Measurements from ENCODE around the gene EFNB1. TPM values are rescaled to one million over a fixed set of nuclear protein-coding genes. Genes with fewer than 3 reads are reported as not detected.

EFNB1 gene
- total RNA-seq, 2 experiments from 2014 or later: 1.8 to 1.9 TPM

- no peak overlapping the region for H3K27ac ChIP-seq (ENCODE audit: low read depth, low read length, poor library complexity, severe bottlenecking)
- H3K9me2 ChIP-seq (ENCODE audit: insufficient read depth, low read length): no peaks in the 10 kb centered on the region
- no peaks in the 10 kb centered on the region for H3K9me3 ChIP-seq (ENCODE audit: low read length)
- BruUV-seq (replicated peaks): no TSS peak
- H3K4me1 ChIP-seq (ENCODE audit: insufficient read depth, low read length, poor library complexity, severe bottlenecking): no peaks in the 10 kb centered on the region
- intact Hi-C loops (cut with micrococcal nuclease; ENCODE audit: unreplicated experiment): no loop called here
- no peaks in the 10 kb centered on the region for H3K36me3 ChIP-seq (ENCODE audit: insufficient read depth, low read length)
- CTCF ChIA-PET (ENCODE audit: unreplicated experiment): no interaction called here
- TF ChIP-seq CTCF (conservative IDR thresholded peaks at IDR 0.05; ENCODE audit: low read length) (no peak), EZH2phosphoT487 (IDR thresholded peaks at IDR 0.05; ENCODE audit: borderline replicate concordance, low read depth, low read length) (no peak)
- H3K4me3 ChIP-seq (ENCODE audit: low read depth, low read length, poor library complexity, severe bottlenecking): no peak overlapping the region
- H2AFZ ChIP-seq (ENCODE audit: low read length): no peak overlapping the region
- POLR2A ChIA-PET: no interaction called here
- no peaks in the 10 kb centered on the region for H3K79me2 ChIP-seq (ENCODE audit: insufficient read depth, low read depth, low read length)
- no peaks in the 10 kb centered on the region for H4K20me1 ChIP-seq (ENCODE audit: insufficient read depth, low read length)
- H3K4me2 ChIP-seq (ENCODE audit: low read length): no peak overlapping the region
- DNase-seq (ENCODE audit: low spot score): no peak
Measured at GRCh38 chrX:68842351-68842750, 13.5 kb downstream of the EFNB1 start.

GRCh38 chrX:68842781-68843581 lies 14.2 kb downstream of the EFNB1 start:
- Histone ChIP-seq H3K9me3 (ENCODE audit: low read length) (no peaks in the 10 kb centered on the region), H2AFZ (ENCODE audit: low read length) (no peak overlapping the region), H3K36me3 (ENCODE audit: insufficient read depth, low read length) (no peaks in the 10 kb centered on the region), H3K4me1 (ENCODE audit: insufficient read depth, low read length, poor library complexity, severe bottlenecking) (no peaks in the 10 kb centered on the region), H3K4me2 (ENCODE audit: low read length) (no peak overlapping the region), H3K79me2 (ENCODE audit: insufficient read depth, low read depth, low read length) (no peaks in the 10 kb centered on the region), H3K9me2 (ENCODE audit: insufficient read depth, low read length) (no peaks in the 10 kb centered on the region), H3K4me3 (ENCODE audit: low read depth, low read length, poor library complexity, severe bottlenecking) (no peak overlapping the region), H4K20me1 (ENCODE audit: insufficient read depth, low read length) (no peaks in the 10 kb centered on the region), H3K27ac (ENCODE audit: low read depth, low read length, poor library complexity, severe bottlenecking) (no peak overlapping the region)
- intact Hi-C loops (cut with micrococcal nuclease; ENCODE audit: unreplicated experiment): no loop called here
- no TSS peak for BruUV-seq (replicated peaks)
- TF ChIP-seq EZH2phosphoT487 (IDR thresholded peaks at IDR 0.05; ENCODE audit: borderline replicate concordance, low read depth, low read length) (no peak), CTCF (conservative IDR thresholded peaks at IDR 0.05; ENCODE audit: low read length) (no peak)
- no peak for DNase-seq (ENCODE audit: low spot score)
- ChIA-PET POLR2A (no interaction called here), CTCF (ENCODE audit: unreplicated experiment) (no interaction called here)

- POLR2A ChIA-PET: no interaction called here
- H3K79me2 ChIP-seq (ENCODE audit: insufficient read depth, low read depth, low read length): no peaks in the 10 kb centered on the region
- no peaks in the 10 kb centered on the region for H3K4me1 ChIP-seq (ENCODE audit: insufficient read depth, low read length, poor library complexity, severe bottlenecking)
- H4K20me1 ChIP-seq (ENCODE audit: insufficient read depth, low read length): no peaks in the 10 kb centered on the region
- TF ChIP-seq CTCF (conservative IDR thresholded peaks at IDR 0.05; ENCODE audit: low read length) (no peak), EZH2phosphoT487 (IDR thresholded peaks at IDR 0.05; ENCODE audit: borderline replicate concordance, low read depth, low read length) (no peak)
- DNase-seq (ENCODE audit: low spot score): no peak
- no peaks in the 10 kb centered on the region for H3K9me2 ChIP-seq (ENCODE audit: insufficient read depth, low read length)
- intact Hi-C loops (cut with micrococcal nuclease; ENCODE audit: unreplicated experiment): no loop called here
- no TSS peak for BruUV-seq (replicated peaks)
- H3K9me3 ChIP-seq (ENCODE audit: low read length): no peaks in the 10 kb centered on the region
- CTCF ChIA-PET (ENCODE audit: unreplicated experiment): no interaction called here
- no peak overlapping the region for H3K4me3 ChIP-seq (ENCODE audit: low read depth, low read length, poor library complexity, severe bottlenecking)
- no peak overlapping the region for H2AFZ ChIP-seq (ENCODE audit: low read length)
- no peak overlapping the region for H3K4me2 ChIP-seq (ENCODE audit: low read length)
- H3K36me3 ChIP-seq (ENCODE audit: insufficient read depth, low read length): no peaks in the 10 kb centered on the region
- H3K27ac ChIP-seq (ENCODE audit: low read depth, low read length, poor library complexity, severe bottlenecking): no peak overlapping the region
Measured at GRCh38 chrX:68843992-68844391, 15.2 kb downstream of the EFNB1 start.

Data from OCI-LY7 (cell line).